Osteocyte (in vitro differentiated cells): Measurements from ENCODE around the gene PRSS33. TPM values are rescaled to one million over a fixed set of nuclear protein-coding genes. Genes with fewer than 3 reads are reported as not detected.

ENCODE experiments used
- DNase-seq: peaks from one replicate; pipeline ENCODE4 v3.0.0; 2021; ENCODE audit warnings: mixed read lengths; ENCODE audit not compliant: unreplicated experiment; ENCODE audit errors: extremely low spot score
- H3K27ac Mint-ChIP-seq: one replicate; pipeline ENCODE4 v1.8.0; 2021; ENCODE audit warnings: mild to moderate bottlenecking, mixed read lengths; ENCODE audit not compliant: unreplicated experiment
- H3K27me3 Mint-ChIP-seq: one replicate; pipeline ENCODE4 v1.8.0; 2021; ENCODE audit warnings: mixed read lengths; ENCODE audit not compliant: unreplicated experiment
- H3K36me3 Mint-ChIP-seq: one replicate; pipeline ENCODE4 v1.8.0; 2021; ENCODE audit warnings: mixed read lengths; ENCODE audit not compliant: unreplicated experiment
- H3K4me1 Mint-ChIP-seq: one replicate; pipeline ENCODE4 v1.8.0; 2021; ENCODE audit warnings: mixed read lengths; ENCODE audit not compliant: unreplicated experiment
- H3K4me3 Mint-ChIP-seq: one replicate; pipeline ENCODE4 v1.8.0; 2021; ENCODE audit warnings: mild to moderate bottlenecking, moderate library complexity, mixed read lengths; ENCODE audit not compliant: unreplicated experiment
- H3K9me3 Mint-ChIP-seq: one replicate; pipeline ENCODE4 v1.8.0; 2021; ENCODE audit warnings: mixed read lengths; ENCODE audit not compliant: unreplicated experiment
- CTCF ChIP-seq: fragments of 200-600 bp; sonication (generic); IDR thresholded peaks from 2 replicates; pipeline ENCODE4 v1.5.0; 2021; ENCODE audit warnings: antibody characterized with exemption, mild to moderate bottlenecking, moderate library complexity
- total RNA-seq: library from RNA; stranded (reverse); gene quantifications from 2 replicates; pipeline ENCODE4 v1.2.1, GENCODE V29; 2021

The PRSS33 gene
- total RNA-seq, 1 donor from 2014 or later, result not detected

GRCh38 chr16:2738615-2739014 is 48.7 kb downstream of the PRSS33 start:
- no peak overlapping the region for H3K4me3 Mint-ChIP-seq
- no peak for DNase-seq
- H3K9me3 Mint-ChIP-seq, result no peaks in the 10 kb centered on the region
- H3K4me1 Mint-ChIP-seq, result no peaks in the 10 kb centered on the region
- no peaks in the 10 kb centered on the region for H3K36me3 Mint-ChIP-seq
- no peaks in the 10 kb centered on the region for H3K27me3 Mint-ChIP-seq
- H3K27ac Mint-ChIP-seq, result no peak overlapping the region
- TF ChIP-seq CTCF, result no peak

DNA sequence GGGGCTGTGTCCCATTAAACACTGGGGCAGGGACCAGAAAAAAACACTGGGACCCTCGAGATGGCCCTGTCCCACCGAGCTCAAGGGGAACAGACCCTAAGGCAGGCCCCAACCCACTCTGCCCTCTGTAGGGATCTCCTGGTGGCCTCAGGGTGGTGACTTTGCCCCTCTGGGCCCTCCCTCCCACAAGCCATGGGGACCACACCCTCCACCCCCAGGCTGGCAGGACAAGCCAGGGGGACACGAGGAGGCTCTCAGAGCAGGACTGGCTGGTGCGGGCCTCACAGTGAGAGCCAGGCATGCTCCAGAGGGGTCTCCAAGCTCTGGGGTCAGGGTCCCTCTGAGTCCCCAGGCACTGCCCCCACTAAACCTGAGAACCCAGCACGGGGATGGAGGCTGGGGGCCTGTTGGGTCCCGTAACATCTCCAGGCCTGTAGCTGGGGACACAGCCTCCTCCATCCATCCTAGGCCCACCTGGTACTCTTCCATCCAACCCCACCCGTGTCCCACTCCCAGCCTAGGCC is 49.4 kb downstream of the PRSS33 start:
- Mint-ChIP-seq H3K4me3 (no peak overlapping the region), H3K27me3 (no peaks in the 10 kb centered on the region)

DNA sequence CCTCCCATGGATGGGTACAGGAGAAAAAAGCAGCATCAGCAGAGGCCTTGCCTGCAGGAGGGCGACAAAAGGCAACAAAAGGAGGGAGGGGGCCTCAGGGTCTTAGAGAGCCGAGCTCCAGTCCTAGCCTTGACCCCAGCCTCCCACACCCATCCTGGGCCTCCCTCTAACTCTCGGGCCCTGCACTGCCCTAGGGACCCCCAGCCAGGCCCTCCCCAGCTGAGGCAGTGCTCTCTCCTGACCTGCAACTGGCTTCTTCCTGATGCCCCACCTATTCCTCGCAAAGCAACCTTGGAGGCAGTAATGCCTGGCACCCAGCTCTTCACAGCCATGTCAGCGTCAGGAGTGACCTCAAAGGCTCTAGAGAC is 50.1 kb downstream of the PRSS33 start:
- no peak for TF ChIP-seq CTCF
- Mint-ChIP-seq H3K27me3 (peaks cover 4% of the 10 kb centered on the region), H3K9me3 (no peaks in the 10 kb centered on the region), H3K4me3 (no peak overlapping the region), H3K36me3 (no peaks in the 10 kb centered on the region), H3K4me1 (no peaks in the 10 kb centered on the region), H3K27ac (no peak overlapping the region)
- no peak for DNase-seq

More for the DNA sequence above, 49.4 kb downstream of the PRSS33 start:
- no peak for TF ChIP-seq CTCF
- Mint-ChIP-seq H3K36me3 (no peaks in the 10 kb centered on the region), H3K27ac (no peak overlapping the region), H3K9me3 (no peaks in the 10 kb centered on the region), H3K4me1 (no peaks in the 10 kb centered on the region)
- DNase-seq, result no peak

DNA sequence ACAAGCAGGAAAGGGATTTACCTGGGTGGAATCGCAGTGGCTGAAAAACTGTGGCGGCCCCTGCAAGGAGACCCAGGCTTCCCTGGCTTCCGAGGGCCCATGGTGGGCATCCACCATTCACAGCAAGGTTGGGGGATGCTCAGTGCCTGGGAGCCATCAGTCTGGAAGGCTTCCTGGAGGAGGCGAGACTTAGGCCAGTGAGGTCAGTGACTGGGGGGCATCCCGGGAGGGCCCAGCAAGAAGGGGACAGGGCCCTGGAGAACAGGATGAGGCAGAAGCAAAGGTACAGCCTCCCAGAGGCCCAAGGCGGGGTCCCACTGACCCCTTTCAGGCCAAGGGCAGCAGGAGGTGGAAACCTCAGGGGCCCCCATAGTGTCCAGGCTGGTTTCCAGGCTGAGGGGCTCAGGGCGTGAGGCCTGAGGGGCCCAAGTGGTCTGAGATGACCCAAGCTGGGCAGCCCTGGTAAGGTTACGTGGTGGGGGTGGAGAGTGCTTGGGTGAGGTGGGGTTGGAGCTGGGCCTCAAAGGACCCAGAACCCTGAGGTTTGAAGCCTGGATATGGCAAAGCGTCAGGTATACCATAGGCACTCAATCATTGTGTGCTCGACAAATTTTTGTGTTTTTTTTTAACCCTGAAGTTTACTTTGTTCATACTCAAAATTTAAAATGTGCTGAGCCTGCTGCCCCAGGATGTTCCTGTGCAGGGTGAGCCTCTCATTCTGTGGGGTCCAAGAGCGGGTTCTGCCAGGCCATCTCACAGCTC is 50.7 kb downstream of the PRSS33 start:
- Mint-ChIP-seq H3K27ac (no peak overlapping the region), H3K27me3 (peaks cover 6% of the 10 kb centered on the region), H3K36me3 (no peaks in the 10 kb centered on the region), H3K4me1 (no peaks in the 10 kb centered on the region), H3K9me3 (no peaks in the 10 kb centered on the region), H3K4me3 (no peak overlapping the region)
- no peak for TF ChIP-seq CTCF
- DNase-seq, result no peak

- Mint-ChIP-seq H3K27me3 (peaks cover 8% of the 10 kb centered on the region), H3K9me3 (no peaks in the 10 kb centered on the region), H3K36me3 (no peaks in the 10 kb centered on the region), H3K4me1 (no peaks in the 10 kb centered on the region), H3K4me3 (no peak overlapping the region), H3K27ac (no peak overlapping the region)
- no peak for TF ChIP-seq CTCF
- DNase-seq, result no peak
Observed at GRCh38 chr16:2734844-2735515, 52.4 kb downstream of the PRSS33 start.
